NCI-H2196 (cell line): ENCODE results near the gene SPON1.
"Not testable (repeated sequence)": the region's sequence is repeated elsewhere in the genome, so short reads cannot be mapped to it uniquely, and the experiment has no call there.

ENCODE experiments used
- DNase-seq: peaks from one replicate; lab custom pipeline; 2025; ENCODE audit not compliant: unreplicated experiment; lab: John Stamatoyannopoulos, UW

SPON1 gene

GRCh38 chr11:14240221-14240620 lies 277.7 kb downstream of the SPON1 start:
- DNase-seq = no peak

- DNase-seq = no peak
These were observed 278.4 kb downstream of the SPON1 start for GRCh38 chr11:14240951-14241350.

- DNase-seq = no peak
These were observed 279.7 kb downstream of the SPON1 start for GRCh38 chr11:14242187-14242586.

GRCh38 chr11:14242733-14243132 lies 280.2 kb downstream of the SPON1 start:
- DNase-seq = no peak

- no peak for DNase-seq
These were observed 282.4 kb downstream of the SPON1 start for GRCh38 chr11:14244926-14245325.

- no peak for DNase-seq
These were observed 282.9 kb downstream of the SPON1 start for GRCh38 chr11:14245444-14245843.

- DNase-seq = no peak
These were observed 286.1 kb downstream of the SPON1 start for GRCh38 chr11:14248580-14248981.

- DNase-seq = peak; percentile 75
These were observed 286.8 kb downstream of the SPON1 start for GRCh38 chr11:14249121-14249963.

GRCh38 chr11:14251754-14252153 lies 289.2 kb downstream of the SPON1 start:
- DNase-seq = no peak

GRCh38 chr11:14252501-14252900 lies 290.0 kb downstream of the SPON1 start:
- DNase-seq = not testable (repeated sequence)

- DNase-seq = no peak
These were observed 290.9 kb downstream of the SPON1 start for GRCh38 chr11:14253421-14253820.

- no peak for DNase-seq
These were observed 291.3 kb downstream of the SPON1 start for GRCh38 chr11:14253840-14254239.

- no peak for DNase-seq
These were observed 292.2 kb downstream of the SPON1 start for GRCh38 chr11:14254533-14255237.

GRCh38 chr11:14255238-14255534 lies 292.7 kb downstream of the SPON1 start:
- no peak for DNase-seq

GRCh38 chr11:14258221-14258935 lies 295.9 kb downstream of the SPON1 start:
- no peak for DNase-seq

- DNase-seq = no peak
These were observed 296.8 kb downstream of the SPON1 start for GRCh38 chr11:14259186-14259784.

- DNase-seq = no peak
These were observed 297.4 kb downstream of the SPON1 start for GRCh38 chr11:14259878-14260277.

GRCh38 chr11:14261066-14261465 lies 298.5 kb downstream of the SPON1 start:
- DNase-seq = no peak

- DNase-seq = no peak
These were observed 299.8 kb downstream of the SPON1 start for GRCh38 chr11:14262271-14262846.

- no peak for DNase-seq
These were observed 302.4 kb downstream of the SPON1 start for GRCh38 chr11:14264966-14265365.

GRCh38 chr11:14266622-14267021 lies 304.1 kb downstream of the SPON1 start:
- no peak for DNase-seq
